Stimulated activated CD4-positive, alpha-beta T cell treated with anti-CD3 and anti-CD28 coated beads, Interleukin-12 subunit alpha, Interleukin-12 subunit beta, amount 100 ng/mL, for 48 hours (primary cell): ENCODE measurements around the gene OSBPL8.

Experiments
- DNase-seq, 3 donors: peaks; one replicate each; pipeline ENCODE4 v3.0.0-alpha.2; 2020; ENCODE audit warnings: low read depth in 2 of 3, low spot score in 1 of 3

Gene OSBPL8, protein sequence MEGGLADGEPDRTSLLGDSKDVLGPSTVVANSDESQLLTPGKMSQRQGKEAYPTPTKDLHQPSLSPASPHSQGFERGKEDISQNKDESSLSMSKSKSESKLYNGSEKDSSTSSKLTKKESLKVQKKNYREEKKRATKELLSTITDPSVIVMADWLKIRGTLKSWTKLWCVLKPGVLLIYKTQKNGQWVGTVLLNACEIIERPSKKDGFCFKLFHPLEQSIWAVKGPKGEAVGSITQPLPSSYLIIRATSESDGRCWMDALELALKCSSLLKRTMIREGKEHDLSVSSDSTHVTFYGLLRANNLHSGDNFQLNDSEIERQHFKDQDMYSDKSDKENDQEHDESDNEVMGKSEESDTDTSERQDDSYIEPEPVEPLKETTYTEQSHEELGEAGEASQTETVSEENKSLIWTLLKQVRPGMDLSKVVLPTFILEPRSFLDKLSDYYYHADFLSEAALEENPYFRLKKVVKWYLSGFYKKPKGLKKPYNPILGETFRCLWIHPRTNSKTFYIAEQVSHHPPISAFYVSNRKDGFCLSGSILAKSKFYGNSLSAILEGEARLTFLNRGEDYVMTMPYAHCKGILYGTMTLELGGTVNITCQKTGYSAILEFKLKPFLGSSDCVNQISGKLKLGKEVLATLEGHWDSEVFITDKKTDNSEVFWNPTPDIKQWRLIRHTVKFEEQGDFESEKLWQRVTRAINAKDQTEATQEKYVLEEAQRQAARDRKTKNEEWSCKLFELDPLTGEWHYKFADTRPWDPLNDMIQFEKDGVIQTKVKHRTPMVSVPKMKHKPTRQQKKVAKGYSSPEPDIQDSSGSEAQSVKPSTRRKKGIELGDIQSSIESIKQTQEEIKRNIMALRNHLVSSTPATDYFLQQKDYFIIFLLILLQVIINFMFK

GRCh38 chr12:76559400-76560085, at the start of gene OSBPL8:
Gene OSBPL8, minus strand, starts transcription at chr12:76559771. Its CDS starts 72,220 bp downstream, at chr12:76487551.
- peak; percentile 92 to 96 (median 95) for DNase-seq

GRCh38 chr12:76608070-76608469, 48.5 kb upstream of the OSBPL8 start:
- no peak for DNase-seq

DNA sequence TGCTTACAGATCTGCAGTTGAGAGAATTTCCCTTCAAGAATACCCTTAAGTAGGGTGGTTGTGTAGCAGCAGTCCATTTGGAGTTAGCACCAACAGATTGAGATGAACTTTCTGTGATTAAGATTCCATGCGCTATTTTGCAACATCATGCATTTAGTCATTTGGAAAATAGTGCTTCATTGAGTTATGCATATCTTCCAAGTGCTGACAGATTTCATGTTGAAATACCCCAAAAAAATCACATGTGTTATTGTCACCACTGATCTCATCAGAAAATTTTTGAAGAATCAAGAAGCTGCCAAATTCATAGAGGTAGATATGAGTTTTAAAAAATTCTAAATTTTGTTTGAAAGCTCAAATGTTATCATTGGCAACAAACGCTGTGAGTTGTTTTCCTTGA, 35.5 kb upstream of the OSBPL8 start:
- no peak for DNase-seq

- DNase-seq: no peak
Observed at GRCh38 chr12:76591476-76591875, 31.9 kb upstream of the OSBPL8 start.

- no peak for DNase-seq
Observed at GRCh38 chr12:76590131-76590530, 30.6 kb upstream of the OSBPL8 start.

DNA sequence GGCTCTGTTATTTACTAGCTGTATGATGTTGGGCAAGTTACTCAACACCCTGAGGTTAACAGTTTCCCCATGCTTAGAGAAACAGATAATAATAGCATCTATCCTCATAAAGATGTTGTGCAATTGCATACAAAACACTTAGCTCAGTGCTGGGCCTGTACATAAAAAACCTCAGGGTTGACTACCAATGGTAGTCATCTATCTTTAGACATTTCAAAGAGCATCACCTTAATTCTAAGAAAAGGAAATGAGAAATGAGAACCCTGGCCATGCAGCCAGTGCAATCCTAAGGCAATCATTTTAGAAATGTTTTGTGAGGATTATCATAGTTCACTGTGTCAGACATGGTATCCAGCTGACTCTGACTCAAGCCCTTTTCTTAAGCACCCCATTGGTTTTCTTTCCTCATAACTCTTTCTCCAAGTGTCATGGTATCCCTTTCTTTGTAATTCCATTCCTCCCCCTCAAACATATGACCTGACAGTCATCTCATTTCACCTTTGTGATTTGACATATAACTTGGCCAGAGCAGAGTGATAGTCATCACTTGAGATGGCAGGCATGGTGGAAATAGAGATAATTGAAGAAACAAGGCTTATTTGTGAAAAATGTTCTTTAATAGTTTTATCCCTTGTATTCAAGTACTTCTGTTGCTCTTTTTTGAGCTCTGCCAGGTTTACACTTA, 29.5 kb upstream of the OSBPL8 start:
- no peak for DNase-seq

DNA sequence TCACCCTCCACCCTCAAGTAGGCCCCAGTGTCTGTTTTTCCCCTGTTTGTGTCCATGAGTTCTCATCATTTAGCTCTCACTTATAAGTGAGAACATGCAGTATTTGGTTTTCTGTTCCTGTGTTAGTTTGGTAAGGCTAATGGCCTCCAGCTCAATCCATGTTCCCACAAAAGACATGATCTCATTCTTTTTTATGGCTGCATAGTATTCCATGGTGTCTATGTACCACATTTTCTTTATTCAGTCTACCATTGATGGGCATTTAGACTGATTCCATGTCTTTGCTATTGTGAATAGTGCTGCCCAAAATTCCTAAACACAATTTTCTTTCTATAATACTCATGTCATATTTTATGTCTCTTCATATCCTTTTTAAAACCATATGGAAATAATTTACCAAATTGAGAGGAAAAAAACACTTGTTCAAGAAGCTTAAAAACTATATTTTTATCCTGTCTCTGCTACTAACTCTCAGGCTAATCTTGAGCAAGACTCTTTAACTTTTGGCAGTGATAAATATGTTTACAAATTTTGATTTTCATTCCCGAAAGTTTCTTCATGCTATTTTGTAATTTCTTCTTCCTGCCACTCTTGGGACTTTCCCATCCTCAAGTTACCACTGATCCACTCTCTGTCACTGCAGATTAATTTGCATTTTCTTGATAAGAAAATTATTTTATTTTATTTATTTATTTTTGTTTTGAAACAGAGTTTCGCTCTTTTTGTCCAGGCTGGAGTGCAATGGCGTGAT, 28.0 kb upstream of the OSBPL8 start:
- DNase-seq: no peak

GRCh38 chr12:76586764-76587395, 27.3 kb upstream of the OSBPL8 start:
- DNase-seq: peak in 1 of 3 donors; percentile 27

GRCh38 chr12:76583301-76583700, 23.7 kb upstream of the OSBPL8 start:
- no peak for DNase-seq

DNA sequence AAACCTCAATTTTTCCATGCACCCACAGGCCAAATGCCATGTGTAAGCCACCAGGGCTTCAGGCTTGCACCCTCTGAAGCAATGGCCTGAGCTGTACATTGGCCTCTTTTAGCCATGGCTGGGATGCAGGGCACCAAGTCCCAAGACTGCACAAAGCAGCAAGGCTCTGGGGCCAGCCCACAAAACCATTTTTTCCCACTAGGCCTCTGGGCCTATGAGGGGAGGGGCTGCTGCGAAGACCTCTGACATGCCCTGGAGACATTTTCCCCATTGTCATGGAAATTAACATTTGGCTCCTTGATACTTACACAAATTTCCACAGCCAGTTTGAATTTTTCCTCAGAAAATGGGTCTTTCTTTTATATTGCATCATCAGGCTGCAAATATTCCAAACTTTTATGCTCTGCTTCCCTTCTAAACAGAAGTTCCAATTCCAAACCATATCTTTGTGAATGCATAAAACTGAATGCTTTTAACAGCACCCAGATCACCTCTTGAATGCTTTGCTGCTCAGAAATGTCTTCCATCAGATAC, 14.3 kb upstream of the OSBPL8 start:
- no peak for DNase-seq

GRCh38 chr12:76571256-76571655, 11.7 kb upstream of the OSBPL8 start:
- no peak for DNase-seq

DNA sequence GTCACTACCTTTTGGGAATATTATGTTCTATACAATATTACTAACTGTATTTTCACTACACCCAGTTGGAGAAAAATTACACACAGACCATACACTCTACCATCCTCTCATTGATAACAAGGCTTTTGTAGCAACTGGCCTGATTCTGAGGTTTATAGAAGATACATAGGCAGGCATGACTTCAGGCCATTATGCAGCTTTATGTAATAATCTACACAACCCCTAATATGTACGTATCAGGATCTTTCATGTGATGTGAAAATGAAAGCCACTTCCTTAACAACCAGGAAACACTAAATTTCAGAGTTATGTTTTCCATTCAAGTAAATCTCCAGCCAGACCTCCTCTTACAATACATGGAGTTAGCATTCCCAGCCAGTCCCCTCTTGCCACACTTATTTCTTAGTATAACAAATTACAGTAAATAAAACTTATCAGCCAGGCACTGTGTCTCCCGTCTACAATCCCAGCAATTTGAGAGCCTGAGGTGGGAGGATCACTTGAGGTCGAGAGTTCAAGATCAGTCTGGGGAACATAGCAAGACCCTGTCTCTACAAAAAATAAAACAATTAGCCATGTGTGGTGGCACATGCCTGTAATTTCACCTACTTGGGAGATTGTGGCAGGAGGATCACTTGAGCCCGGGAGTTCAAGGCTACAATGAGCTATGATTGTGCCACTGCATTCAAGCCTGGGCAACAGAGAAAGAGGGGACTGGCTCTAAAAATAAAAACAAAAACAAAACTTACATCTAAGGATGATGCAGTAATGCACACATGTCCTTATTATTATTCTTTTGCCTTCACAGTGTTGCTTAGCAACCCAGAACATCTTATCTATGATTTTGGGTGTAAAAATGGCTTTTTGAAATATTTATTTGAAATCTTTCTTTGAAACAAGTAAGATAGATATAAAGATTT, 10.4 kb upstream of the OSBPL8 start:
- no peak for DNase-seq

DNA sequence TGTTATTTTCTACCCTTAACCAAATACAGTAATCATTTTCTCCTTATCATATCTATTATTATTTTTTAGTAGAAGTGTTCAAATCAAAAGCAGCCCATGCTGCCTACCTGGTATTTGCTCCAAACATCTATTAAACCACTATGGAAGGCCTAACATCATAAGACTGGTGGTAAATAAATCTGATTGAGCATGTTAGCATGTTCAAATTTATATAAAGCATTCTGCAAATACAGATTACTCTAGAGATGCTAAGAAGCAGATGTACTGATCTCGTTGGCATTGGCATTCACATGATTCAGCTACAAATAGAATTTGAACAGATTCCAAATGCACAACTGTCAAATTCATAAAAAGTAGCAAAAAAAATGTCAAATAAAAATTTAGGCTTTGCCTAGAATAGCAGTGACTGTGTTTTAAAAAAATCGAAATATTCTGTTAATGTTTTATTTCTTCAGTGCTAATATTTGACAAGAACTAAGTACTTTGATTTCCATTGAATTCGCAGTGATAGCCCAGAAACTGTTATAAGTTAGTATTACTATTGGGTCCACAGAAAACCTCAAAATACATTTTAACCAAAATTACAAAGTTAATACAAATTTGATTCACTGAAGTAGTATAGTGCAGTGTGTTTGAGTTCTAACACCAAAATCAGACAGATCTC, 9.4 kb upstream of the OSBPL8 start:
- no peak for DNase-seq

DNA sequence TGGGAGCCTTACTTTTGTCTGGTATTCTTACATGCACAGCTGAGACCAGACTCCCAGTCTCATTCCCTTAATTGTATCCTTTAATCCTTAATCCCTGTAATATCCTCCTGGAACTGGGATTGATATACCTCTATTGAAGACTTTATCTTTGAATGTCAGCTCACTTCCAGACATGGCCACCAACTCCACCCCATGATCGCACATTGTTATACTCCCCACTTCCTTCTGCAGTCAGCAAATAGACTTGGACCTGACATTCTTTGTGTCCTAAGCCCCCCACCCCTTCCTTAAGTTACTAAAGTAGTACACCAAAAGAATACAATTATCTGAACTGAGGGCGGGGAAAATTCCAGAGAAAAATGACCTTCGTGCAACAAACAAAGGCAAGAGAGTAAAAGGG, 8.6 kb upstream of the OSBPL8 start:
- DNase-seq: no peak

GRCh38 chr12:76563061-76563460, 3.5 kb upstream of the OSBPL8 start:
- no peak for DNase-seq

DNA sequence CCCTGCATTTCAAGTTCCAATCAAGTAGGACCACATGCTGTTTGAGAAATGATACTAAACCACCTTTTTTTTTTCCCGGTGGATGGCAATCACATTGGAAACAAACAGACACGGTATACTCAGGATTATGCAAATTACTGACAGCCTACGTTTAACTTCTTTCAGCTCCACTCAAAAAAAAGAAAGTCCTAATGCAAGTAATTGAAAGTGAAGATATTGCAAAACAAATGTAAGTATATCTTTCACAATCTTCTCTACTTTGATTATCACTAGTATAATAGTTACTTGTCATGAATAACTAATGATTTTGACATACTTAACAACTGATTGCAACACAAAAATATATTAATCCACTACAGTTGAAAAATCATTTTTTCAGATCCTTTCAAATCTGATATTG, 2.6 kb upstream of the OSBPL8 start:
- no peak for DNase-seq

- no peak for DNase-seq
Observed at GRCh38 chr12:76560086-76560491, 518 bp upstream of the OSBPL8 start.
